Measurements from ENCODE around the gene LPAR2.

- TF ChIP-seq, protein P1, sequence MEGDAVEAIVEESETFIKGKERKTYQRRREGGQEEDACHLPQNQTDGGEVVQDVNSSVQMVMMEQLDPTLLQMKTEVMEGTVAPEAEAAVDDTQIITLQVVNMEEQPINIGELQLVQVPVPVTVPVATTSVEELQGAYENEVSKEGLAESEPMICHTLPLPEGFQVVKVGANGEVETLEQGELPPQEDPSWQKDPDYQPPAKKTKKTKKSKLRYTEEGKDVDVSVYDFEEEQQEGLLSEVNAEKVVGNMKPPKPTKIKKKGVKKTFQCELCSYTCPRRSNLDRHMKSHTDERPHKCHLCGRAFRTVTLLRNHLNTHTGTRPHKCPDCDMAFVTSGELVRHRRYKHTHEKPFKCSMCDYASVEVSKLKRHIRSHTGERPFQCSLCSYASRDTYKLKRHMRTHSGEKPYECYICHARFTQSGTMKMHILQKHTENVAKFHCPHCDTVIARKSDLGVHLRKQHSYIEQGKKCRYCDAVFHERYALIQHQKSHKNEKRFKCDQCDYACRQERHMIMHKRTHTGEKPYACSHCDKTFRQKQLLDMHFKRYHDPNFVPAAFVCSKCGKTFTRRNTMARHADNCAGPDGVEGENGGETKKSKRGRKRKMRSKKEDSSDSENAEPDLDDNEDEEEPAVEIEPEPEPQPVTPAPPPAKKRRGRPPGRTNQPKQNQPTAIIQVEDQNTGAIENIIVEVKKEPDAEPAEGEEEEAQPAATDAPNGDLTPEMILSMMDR (conservative IDR thresholded peaks at IDR 0.05; ENCODE audit: low read depth, low read length) = no peak
- no peak for TF ChIP-seq EZH2 (IDR thresholded peaks at IDR 0.05; ENCODE audit: low read length, unreplicated experiment)
Observed at GRCh38 chr19:19674315-19674714, 46.3 kb upstream of the LPAR2 start.

Measured in PC-3 (cell line).